HG03432 (cell line): Measurements from ENCODE around the gene TARS2.

Experiments
- ATAC-seq: cut with Tn5 transposase; IDR thresholded peaks from one replicate; pipeline ENCODE4 v1.9.1; 2021; ENCODE audit warnings: mild to moderate bottlenecking, moderate library complexity; ENCODE audit not compliant: unreplicated experiment

The TARS2 gene

GRCh38 chr1:150536836-150537731 lies 49.9 kb downstream of the TARS2 start:
- no peak for ATAC-seq

GRCh38 chr1:150537732-150538684 lies 50.8 kb downstream of the TARS2 start:
- no peak for ATAC-seq

GRCh38 chr1:150543500-150544143 lies 56.4 kb downstream of the TARS2 start:
- ATAC-seq = no peak

- ATAC-seq = no peak
These were observed 57.0 kb downstream of the TARS2 start for GRCh38 chr1:150544204-150544603.

GRCh38 chr1:150545486-150546032 lies 58.3 kb downstream of the TARS2 start:
- no peak for ATAC-seq

DNA sequence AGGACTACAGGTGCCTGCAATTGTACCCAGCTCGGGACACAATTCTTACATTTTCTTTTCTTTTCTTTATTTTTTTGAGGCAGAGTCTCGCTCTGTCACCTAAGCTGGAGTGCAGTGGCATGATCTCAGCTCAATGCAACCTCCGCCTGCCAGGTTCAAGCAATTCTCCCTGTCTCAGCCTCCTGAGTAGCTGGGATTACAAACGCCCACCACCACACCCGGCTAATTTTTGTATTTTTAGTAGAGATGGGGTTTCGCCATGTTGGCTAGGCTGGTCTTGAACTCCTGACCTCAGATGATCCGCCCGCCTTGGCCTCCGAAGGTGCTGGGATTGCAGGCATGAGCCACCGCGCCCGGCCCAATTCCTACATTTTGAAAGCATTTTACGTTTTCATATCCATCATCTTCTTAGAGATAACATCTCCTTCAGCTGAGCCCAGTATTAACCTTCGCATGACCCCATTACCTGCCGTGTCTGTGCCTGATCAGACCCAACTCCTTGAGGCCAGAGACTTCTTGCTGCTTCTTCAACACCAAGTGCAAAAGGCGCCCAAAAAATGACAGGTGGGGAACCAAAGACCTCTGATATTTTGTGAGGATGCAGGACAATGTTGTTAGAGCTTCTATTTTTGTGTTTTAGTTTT lies 59.2 kb downstream of the TARS2 start:
- ATAC-seq = no peak

DNA sequence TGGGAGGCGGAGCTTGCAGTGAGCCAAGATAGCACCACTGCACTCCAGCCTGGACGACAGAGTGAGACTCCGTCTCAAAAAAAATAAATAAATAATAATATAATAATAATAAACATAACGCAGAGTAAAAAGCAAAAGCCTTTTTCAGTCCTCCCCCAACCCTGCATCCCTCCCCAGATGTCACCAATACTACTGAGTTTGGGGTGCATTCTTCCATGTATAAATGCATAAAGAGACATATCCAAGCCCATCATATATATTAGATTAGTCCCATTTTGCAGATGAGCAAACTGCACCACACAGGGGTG lies 61.1 kb downstream of the TARS2 start:
- ATAC-seq = no peak

DNA sequence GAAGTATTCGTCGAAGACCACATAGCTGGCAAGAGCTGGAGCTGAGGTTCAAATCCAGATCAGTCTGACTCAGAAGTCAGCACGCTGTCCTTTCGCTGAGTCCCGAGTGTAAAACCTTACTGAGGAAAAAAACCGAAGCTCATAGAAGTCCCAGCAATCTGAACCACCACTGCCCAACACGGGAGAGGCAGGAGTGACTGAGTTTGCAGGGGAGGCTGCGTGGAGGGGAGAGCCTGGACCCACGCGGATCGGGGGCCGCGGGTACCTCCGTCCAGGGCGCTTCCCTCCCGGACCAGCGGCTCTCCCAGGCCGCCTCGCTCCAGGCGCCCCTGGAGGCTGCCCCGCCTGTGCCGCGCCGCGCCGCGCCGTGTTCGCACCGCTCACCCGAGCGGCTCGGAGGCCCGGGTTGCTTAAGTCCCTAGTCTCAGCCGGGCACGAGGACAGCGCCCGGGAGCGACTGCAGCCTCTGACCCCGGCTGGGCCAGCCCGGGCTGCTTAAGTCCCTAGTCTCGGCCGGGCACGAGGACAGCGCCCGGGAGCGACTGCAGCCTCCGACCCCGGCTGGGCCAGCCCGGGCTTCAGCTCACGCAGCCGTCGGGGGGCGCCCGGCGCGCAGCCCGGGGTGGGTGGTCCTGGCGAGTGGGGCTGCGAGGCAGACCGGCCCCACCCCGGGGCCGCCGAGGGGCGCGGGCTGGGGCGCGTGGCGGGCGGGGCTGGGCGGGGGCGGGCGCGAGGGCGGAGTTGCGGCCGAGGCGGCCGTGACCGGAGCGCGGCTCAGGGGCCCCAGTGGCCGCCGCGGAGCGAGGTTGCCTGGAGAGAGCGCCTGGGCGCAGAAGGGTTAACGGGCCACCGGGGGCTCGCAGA lies 61.6 kb downstream of the TARS2 start, which contains the start of gene ADAMTSL4:
TSS of gene ADAMTSL4 (plus strand) at position 777 of the 864 bp plus-strand sequence. CDS start 2,881 bp downstream, outside the sequence.
- no peak for ATAC-seq

DNA sequence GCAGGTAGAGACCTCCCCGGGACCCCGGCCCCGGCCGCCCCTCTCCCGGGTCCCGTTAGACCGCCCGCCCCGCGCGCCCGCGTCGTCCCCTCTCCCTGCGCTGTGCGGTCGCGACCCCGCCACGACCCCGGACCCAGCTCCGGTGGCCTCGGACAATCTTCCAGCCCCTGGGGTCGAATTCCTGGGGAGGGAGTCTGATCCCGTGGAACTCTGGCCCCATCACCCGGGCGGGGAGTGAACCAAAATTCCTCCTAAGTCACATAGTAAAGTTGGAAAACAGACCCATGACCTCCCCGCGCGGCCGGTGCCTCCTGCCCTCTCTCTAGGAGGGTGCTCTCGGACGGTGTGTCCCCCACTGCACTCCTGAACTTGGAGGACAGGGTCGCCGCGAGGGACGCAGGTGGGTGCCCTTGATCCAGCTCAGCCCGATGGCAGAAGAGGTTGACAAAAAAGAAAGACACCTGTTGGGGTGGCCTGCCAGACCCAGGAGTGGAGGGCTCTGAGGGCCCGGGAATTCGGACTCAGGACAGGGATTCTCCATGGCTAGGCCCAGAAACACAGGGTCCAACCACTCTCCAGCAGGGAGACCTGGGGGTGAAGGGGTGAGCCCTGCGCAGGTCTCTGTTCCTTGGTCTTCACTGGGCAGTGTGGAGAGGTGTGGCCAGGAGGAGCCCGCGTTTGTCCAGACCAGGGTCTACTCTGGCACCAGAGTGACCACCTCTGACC lies 62.4 kb downstream of the TARS2 start:
- ATAC-seq = no peak

GRCh38 chr1:150550222-150551050 lies 63.2 kb downstream of the TARS2 start:
- ATAC-seq = no peak

GRCh38 chr1:150551051-150551783 lies 64.0 kb downstream of the TARS2 start:
- no peak for ATAC-seq

DNA sequence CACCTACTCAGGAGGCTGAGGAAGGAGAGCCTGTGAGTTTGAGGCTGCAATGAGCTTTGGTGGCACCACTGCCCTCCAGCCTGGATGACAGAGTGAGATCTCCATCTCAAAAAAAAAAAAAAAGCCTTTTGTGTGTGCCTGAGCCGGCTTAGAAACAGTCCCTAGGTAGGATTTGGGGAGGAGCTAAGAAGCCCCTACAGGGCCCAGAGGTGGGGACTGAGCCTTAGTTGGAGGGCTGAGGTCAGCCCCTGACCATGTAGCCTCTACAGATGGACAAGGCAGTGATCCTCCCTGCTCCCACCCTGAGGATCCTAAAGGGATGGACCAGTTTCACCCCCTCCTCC lies 64.5 kb downstream of the TARS2 start:
- ATAC-seq = no peak

GRCh38 chr1:150552128-150552910 lies 65.1 kb downstream of the TARS2 start:
- no peak for ATAC-seq

DNA sequence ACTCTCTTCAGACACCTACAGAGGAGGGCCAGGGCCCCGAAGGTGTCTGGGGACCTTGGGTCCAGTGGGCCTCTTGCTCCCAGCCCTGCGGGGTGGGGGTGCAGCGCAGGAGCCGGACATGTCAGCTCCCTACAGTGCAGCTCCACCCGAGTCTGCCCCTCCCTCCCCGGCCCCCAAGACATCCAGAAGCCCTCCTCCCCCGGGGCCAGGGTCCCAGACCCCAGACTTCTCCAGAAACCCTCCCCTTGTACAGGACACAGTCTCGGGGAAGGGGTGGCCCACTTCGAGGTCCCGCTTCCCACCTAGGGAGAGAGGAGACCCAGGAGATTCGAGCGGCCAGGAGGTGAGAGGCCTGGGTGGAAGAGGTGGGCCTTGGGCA lies 65.7 kb downstream of the TARS2 start:
- ATAC-seq = no peak

GRCh38 chr1:150553392-150554085 lies 66.3 kb downstream of the TARS2 start:
- no peak for ATAC-seq

GRCh38 chr1:150554086-150554452 lies 66.8 kb downstream of the TARS2 start:
- ATAC-seq = no peak
